ENCODE measurements around the gene CALN1.
"Not testable (repeated sequence)": the region's sequence is repeated elsewhere in the genome, so short reads cannot be mapped to it uniquely, and the experiment has no call there.

Gene CALN1

GRCh38 chr7:72408966-72409637 is 3.0 kb downstream of the CALN1 start:
- no peak for DNase-seq

- DNase-seq: no peak
These were observed 5.2 kb downstream of the CALN1 start for GRCh38 chr7:72406820-72407403.

- no peak for DNase-seq
These were observed 6.3 kb downstream of the CALN1 start for GRCh38 chr7:72405871-72406270.

- DNase-seq: no peak
These were observed 6.7 kb downstream of the CALN1 start for GRCh38 chr7:72405418-72405817.

- DNase-seq: no peak
These were observed 7.4 kb downstream of the CALN1 start for GRCh38 chr7:72404743-72405142.

- no peak for DNase-seq
These were observed 8.6 kb downstream of the CALN1 start for GRCh38 chr7:72403458-72404076.

GRCh38 chr7:72394016-72394415 is 18.1 kb downstream of the CALN1 start:
- no peak for DNase-seq

GRCh38 chr7:72391821-72392377 is 20.2 kb downstream of the CALN1 start:
- no peak for DNase-seq

GRCh38 chr7:72386118-72386517 is 26.0 kb downstream of the CALN1 start:
- no peak for DNase-seq

- no peak for DNase-seq
These were observed 49.9 kb downstream of the CALN1 start for GRCh38 chr7:72362246-72362645.

- DNase-seq: no peak
These were observed 66.9 kb downstream of the CALN1 start for GRCh38 chr7:72345208-72345727.

GRCh38 chr7:72343991-72344390 is 68.1 kb downstream of the CALN1 start:
- no peak for DNase-seq

- DNase-seq: not testable (repeated sequence)
These were observed 68.8 kb downstream of the CALN1 start for GRCh38 chr7:72343354-72343753.

GRCh38 chr7:72337390-72338167 is 74.6 kb downstream of the CALN1 start:
- no peak for DNase-seq

GRCh38 chr7:72336632-72337389 is 75.3 kb downstream of the CALN1 start:
- DNase-seq: no peak

GRCh38 chr7:72336382-72336631 is 75.8 kb downstream of the CALN1 start:
- DNase-seq: no peak

GRCh38 chr7:72335561-72336381 is 76.4 kb downstream of the CALN1 start:
- DNase-seq: no peak

GRCh38 chr7:72334698-72335097 is 77.4 kb downstream of the CALN1 start:
- no peak for DNase-seq

GRCh38 chr7:72334066-72334465 is 78.1 kb downstream of the CALN1 start:
- DNase-seq: no peak

GRCh38 chr7:72326811-72327210 is 85.3 kb downstream of the CALN1 start:
- DNase-seq: no peak

- DNase-seq: no peak
These were observed 85.8 kb downstream of the CALN1 start for GRCh38 chr7:72326365-72326764.

- no peak for DNase-seq
These were observed 86.6 kb downstream of the CALN1 start for GRCh38 chr7:72325561-72325960.

Data from activated CD8-positive, alpha-beta memory T cell treated with anti-CD3 and anti-CD28 coated beads, Interleukin-2, amount 50 U/mL, for 48 hours (primary cell).